ENCODE results near the gene SLC11A1. TPM values are rescaled to one million over a fixed set of nuclear protein-coding genes. Genes with fewer than 3 reads are reported as not detected.

Gene SLC11A1
- total and polyA plus RNA-seq, 2 of the 4 experiments (the other 2 are of a cell fraction) = under 0.01 to 0.07 TPM

DNA sequence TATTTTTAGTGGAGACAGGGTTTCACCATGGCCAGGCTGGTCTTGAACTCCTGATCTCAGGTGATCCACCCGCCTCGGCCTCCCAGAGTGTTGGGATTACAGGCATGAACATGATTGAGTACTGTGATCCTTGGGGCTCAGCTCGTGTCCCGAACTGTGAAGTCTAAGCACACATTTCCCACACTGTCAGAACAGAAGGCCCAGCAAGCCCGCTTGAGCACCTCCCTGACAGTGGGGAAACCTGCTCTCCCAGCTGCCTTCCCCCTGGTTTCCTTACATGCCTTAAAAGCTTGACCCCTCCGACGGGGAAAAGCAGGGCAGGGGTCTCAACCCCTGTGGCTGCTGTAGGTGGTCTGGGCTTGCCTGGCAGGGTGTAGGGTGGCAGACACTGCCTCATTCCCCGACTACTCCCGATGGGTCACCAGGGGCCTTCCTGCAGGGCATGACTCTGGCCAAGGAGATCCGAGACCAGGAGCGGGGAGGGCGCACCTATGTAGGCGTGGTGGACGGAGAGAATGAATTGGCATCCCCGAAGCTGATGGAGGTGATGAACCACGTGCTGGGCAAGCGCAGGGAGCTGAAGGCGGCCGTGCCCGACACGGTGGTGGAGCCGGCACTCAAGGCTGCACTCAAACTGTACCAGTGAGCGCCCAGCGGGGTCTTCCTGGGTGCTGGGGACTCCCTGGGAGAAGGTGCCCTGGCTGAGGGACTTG is 46.9 kb downstream of the SLC11A1 start:
- ATAC-seq (ENCODE audit: low read depth) = no peak
- H3K27ac ChIP-seq (ENCODE audit: insufficient read depth, low read length) = no peak overlapping the region
- H4K20me1 ChIP-seq (ENCODE audit: insufficient read depth, low read length) = no peaks in the 10 kb centered on the region; the same call in 1 of the 2 replicates
- H2AK9ac ChIP-seq (replicated peaks; ENCODE audit: low read depth, low read length, poor library complexity) = no peak overlapping the region
- H3K4me2 ChIP-seq (ENCODE audit: low read depth, low read length) = no peak overlapping the region
- H3K4ac ChIP-seq (ENCODE audit: low read depth, low read length) = no peak overlapping the region
- H3K23ac ChIP-seq (ENCODE audit: low read depth, low read length) = no peak overlapping the region
- H3K14ac ChIP-seq (replicated peaks; ENCODE audit: low read depth, low read length) = no peak overlapping the region
- H3K27me3 ChIP-seq (ENCODE audit: control insufficient read depth, insufficient read depth, low read length) = peaks cover 25% of the 10 kb centered on the region
- no peaks in the 10 kb centered on the region for H3K9me3 ChIP-seq (ENCODE audit: control insufficient read depth, insufficient read depth, low read length)
- no peak overlapping the region for H3K9ac ChIP-seq (ENCODE audit: low read depth, low read length)
- H2BK5ac ChIP-seq (ENCODE audit: low read depth, low read length, poor library complexity, severe bottlenecking) = no peak overlapping the region
- no peak overlapping the region for H4K5ac ChIP-seq (ENCODE audit: low read depth, low read length)
- no peak overlapping the region for H3K56ac ChIP-seq (ENCODE audit: extremely low read depth, insufficient read depth, low read length)
- no peak overlapping the region for H4K8ac ChIP-seq (ENCODE audit: low read depth in 2 of 2, low read length in 2 of 2)
- BruUV-seq (replicated peaks) = no TSS peak
- 90% methylated on average over 14 of the region's 24 CpGs; no CpG with 5 or more reads in 1 of the 2 experiments for WGBS, 2 experiments (ENCODE audit: extremely low coverage in 2 of 2, insufficient read length in 1 of 2)
- in situ Hi-C loops (cut with MboI; ENCODE audit: low sequenced_read_pairs) = no loop called here
- dilution Hi-C loops (cut with HindIII; ENCODE audit: low sequenced_read_pairs, unreplicated experiment) = no loop called here
- H3K4me1 ChIP-seq (ENCODE audit: control insufficient read depth, insufficient read depth, low read length) = no peaks in the 10 kb centered on the region
- H3K18ac ChIP-seq (ENCODE audit: low read depth, low read length) = no peak overlapping the region
- no peak overlapping the region for H2BK20ac ChIP-seq (ENCODE audit: low read depth, low read length)
- CTCF ChIA-PET = no interaction called here
- H2BK15ac ChIP-seq (ENCODE audit: low read depth, low read length) = no peak overlapping the region
- H2AK5ac ChIP-seq (ENCODE audit: low read depth, low read length) = no peak overlapping the region
- no peaks in the 10 kb centered on the region for H3K36me3 ChIP-seq (ENCODE audit: control insufficient read depth, insufficient read depth, low read length)
- H2AFZ ChIP-seq (replicated peaks; ENCODE audit: low read length, poor library complexity) = no peak overlapping the region
- no peak overlapping the region for H4K91ac ChIP-seq (ENCODE audit: insufficient read depth, low read depth, low read length)
- POLR2A ChIA-PET (ENCODE audit: unreplicated experiment) = no interaction called here
- no peak for TF ChIP-seq FOS (IDR thresholded peaks at IDR 0.05; ENCODE audit: low read depth, low read length)
- H2BK120ac ChIP-seq (ENCODE audit: low read depth, low read length) = no peak overlapping the region
- no peak for DNase-seq
- intact Hi-C loops (cut with micrococcal nuclease) = no loop called here
- no peaks in the 10 kb centered on the region for H3K79me1 ChIP-seq (ENCODE audit: low read depth in 1 of 2, low read length in 2 of 2)
- no peaks in the 10 kb centered on the region; the same call in 1 of the 2 replicates for H3K9me1 ChIP-seq (ENCODE audit: insufficient read depth, low read length)
- H3K4me3 ChIP-seq (ENCODE audit: insufficient read depth, low read depth, low read length) = no peak overlapping the region
